NCI-H2081 (cell line): ENCODE results near the gene MT1G.
"Not testable (repeated sequence)": the region's sequence is repeated elsewhere in the genome, so short reads cannot be mapped to it uniquely, and the experiment has no call there.

Experiments
- DNase-seq, 2 experiments: peaks; one replicate each; lab custom pipeline; 2025; lab: John Stamatoyannopoulos, UW

The MT1G gene

GRCh38 chr16:56665286-56666261 is 2.3 kb downstream of the MT1G start:
- DNase-seq: not testable (repeated sequence)

GRCh38 chr16:56664506-56664905 is 3.4 kb downstream of the MT1G start:
- DNase-seq: no peak

DNA sequence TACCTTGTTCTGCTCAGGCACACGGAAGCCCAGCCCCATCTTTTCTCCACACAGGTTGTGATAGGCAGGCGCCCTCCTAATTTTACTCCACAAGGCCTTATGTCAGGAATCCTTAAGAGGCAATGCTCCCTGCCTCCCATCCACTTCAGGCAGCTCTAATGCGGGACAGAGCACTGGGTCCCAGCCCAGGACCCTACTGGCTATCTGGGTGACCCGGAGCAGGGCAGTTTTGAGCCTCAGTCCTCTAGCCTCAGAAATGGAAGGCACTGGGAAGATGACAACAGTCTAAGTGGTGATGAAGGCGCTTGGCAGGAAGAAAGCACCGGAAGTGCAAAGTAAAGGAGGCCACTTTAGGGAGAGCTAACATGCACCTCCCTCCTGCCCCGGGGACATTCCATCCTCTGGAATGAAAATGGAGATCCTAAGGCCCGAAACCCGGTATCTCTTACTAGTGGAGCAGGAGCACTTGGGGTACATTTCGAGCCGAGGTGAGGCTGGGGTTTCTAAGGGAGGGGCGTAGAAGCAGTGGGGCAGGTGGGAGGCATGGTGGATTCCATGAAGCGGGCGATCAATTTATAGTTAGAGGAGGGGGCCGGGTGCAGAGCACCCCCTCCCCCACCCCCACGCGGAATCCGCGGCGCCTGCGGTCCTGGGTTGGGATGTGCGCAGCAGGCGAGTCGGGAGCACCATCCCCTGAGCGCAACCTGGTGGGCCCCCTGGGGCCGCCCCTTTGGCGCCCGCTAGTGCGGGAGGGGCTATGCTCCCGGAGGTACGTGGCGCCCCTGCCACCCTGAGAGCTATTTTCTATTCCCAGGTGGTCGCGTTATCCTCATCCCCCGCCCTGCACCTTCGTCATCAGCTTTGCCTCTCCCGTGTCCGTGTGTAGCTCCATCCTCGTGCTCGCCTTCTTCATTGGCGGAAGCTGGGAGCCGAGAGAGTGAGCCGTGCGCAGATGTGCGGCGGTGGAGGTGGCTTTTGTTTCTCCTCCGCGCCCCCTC is 5.2 kb downstream of the MT1G start:
- DNase-seq: no peak

DNA sequence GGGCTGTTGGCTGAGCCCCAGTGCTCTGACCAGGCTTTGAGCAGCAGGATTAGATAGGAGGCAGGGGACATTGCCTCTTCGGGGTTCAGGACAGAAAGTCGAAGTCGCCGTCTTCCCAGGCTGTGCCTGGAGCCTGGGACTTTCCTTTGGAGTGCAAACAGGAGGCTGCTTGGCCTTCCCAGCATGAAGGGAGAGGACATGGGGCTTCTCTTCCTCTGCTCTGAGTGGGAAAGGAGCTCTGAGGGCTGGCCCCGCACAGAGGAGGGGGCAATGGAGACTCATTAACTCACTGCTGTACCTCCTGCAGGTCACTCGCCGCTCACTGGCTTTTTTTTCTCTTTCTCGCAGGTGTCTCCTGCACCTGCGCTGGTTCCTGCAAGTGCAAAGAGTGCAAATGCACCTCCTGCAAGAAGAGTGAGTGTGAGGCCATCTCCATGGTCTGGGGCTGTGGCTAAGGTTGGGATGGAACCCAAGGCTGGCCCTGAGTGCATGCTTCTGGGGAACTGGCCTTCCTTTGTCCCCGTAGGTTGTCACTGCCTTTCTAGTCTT is 9.5 kb downstream of the MT1G start:
- DNase-seq: no peak

- DNase-seq: no peak
Observed at GRCh38 chr16:56657555-56658326, 10.1 kb downstream of the MT1G start, which contains the start of gene MT1F. TSS of gene MT1F (plus strand) at chr16:56657959. CDS start at chr16:56658059, 100 bp downstream.

DNA sequence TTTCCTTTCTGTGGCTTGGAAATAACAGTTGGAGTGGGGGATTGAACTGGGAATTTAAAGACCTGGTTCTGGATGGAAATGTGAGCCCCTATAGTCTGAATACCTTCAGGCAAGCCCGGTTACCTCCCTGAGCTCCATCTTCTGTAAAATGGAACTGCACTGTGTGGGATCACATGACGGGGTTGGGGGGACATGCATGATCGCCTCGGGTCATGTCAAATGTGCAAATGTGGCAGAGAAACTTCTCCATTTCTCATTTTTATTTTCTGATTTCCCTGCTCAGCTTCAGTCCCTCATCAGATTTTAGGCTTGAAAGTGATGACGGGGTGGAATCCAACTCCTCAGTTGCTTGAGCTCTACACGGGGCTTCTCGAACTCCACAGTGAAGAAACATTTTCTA is 14.6 kb downstream of the MT1G start:
- DNase-seq: no peak

DNA sequence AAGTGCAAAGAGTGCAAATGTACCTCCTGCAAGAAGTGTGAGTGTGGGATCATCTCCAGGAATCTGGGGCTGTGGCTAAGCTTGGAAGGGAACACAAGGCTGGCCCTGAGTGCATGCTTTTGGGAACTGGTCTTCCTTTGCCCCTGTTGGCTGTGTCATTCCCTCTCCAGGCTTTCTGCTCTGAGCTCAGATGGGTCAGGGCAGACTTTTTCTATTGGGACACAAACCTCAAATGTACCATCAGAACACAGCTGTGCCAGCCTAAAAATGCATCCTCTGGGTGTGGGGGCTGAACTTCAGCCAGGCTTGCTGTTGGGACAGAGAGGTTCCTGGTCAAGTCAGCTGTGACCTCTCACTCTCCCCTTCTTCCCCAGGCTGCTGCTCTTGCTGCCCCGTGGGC is 15.3 kb downstream of the MT1G start:
- DNase-seq: no peak

GRCh38 chr16:56651586-56651985 is 16.3 kb downstream of the MT1G start, which contains the start of gene MT1B:
TSS of gene MT1B (plus strand) at chr16:56651886. CDS start at chr16:56651954, 68 bp downstream.
- no peak for DNase-seq

- no peak for DNase-seq
Observed at GRCh38 chr16:56649820-56650219, 18.0 kb downstream of the MT1G start.

GRCh38 chr16:56649271-56649670 is 18.6 kb downstream of the MT1G start:
- no peak for DNase-seq

GRCh38 chr16:56647641-56648431 is 20.0 kb downstream of the MT1G start:
- no peak for DNase-seq

GRCh38 chr16:56645838-56646237 is 22.0 kb downstream of the MT1G start:
- DNase-seq: no peak

GRCh38 chr16:56645311-56645710 is 22.6 kb downstream of the MT1G start:
- DNase-seq: no peak

DNA sequence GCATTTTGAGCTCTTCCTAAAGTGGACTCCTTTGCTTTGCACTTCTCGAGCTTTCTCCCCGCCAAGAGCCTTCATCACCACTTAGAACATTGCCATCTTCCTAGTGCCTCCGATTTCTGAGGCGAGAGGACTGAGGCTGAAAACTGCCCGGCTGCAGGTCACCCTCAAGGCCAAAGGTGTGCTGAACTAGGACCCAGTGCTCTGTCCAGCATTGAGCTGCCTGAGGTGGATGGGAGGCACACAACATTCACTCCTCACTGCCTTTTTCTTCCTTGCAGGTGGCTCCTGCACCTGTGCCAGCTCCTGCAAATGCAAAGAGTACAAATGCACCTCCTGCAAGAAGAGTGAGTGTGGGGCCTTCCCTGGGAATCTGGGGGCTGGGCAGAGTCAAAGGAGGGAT is 24.0 kb downstream of the MT1G start:
- no peak for DNase-seq

- DNase-seq: no peak
Observed at GRCh38 chr16:56643080-56643778, 24.6 kb downstream of the MT1G start.

GRCh38 chr16:56641166-56641565 is 26.7 kb downstream of the MT1G start:
- no peak for DNase-seq

DNA sequence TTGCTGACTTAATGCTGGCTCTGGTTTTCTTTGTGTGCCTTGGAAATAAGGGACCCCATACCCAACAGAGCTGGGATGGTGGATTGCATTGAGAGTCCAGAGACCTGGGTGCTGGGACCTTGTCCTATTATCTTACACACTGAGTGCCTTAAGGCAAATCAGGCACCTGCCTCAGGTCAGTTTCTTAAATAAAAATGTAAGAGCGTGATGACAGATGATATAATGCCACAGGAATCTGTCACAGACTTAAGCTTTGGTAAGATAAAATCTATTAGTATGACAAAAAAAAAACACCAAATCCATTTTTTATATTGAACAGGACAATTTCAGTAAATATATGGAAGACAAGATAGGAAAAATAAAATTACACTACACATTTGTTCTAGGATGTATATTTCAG is 27.8 kb downstream of the MT1G start:
- no peak for DNase-seq

- DNase-seq: no peak
Observed at GRCh38 chr16:56639045-56639444, 28.8 kb downstream of the MT1G start.

DNA sequence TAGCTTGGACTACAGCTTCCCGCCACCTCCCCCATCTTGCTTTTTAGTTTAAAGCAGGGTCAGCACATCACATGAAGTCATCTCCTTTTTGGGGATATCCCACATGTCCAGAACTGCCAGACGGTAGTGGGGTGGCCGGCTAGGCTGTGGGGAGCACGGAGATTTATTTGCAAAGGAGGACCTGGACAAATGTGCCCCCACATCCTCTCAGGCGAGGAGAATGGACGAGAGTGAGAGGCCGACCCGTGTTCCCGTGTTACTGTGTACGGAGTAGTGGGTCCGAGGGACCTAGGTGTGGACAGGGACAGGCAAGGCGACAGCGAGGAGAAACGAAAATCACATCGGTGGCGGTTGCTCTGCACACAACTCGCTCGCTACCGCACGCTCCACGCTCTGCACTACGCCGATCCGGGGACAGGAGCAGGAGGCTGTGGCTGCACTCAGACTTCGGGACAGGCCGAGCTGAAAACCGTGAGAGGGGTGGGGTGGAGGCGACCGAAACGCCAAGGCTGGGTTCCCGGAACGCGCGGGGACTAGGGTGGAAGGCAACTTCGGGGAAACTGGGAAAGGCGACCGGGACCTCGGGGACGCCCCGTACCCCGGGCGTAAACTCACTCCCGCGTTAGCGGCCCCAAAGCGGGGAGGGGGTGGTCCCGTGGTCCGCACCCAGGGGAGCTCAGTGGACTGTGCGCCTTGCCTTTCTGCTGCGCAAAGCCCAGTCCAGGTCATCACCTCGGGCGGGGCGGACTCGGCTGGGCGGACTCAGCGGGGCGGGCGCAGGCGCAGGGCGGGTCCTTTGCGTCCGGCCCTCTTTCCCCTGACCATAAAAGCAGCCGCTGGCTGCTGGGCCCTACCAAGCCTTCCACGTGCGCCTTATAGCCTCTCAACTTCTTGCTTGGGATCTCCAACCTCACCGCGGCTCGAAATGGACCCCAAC is 29.8 kb downstream of the MT1G start, which contains the start of gene MT1A:
TSS of gene MT1A (plus strand) at position 853 of the 937 bp plus-strand sequence. CDS start at position 926, 73 bp downstream.
- DNase-seq: no peak
